H4 (cell line): ENCODE measurements around the gene PIP5K1B. TPM values are rescaled to one million over a fixed set of nuclear protein-coding genes. Genes with fewer than 3 reads are reported as not detected.

Experiments
- DNase-seq: peaks from one replicate; pipeline ENCODE4 v3.0.0-alpha.2; 2015; ENCODE audit warnings: low spot score
- total RNA-seq: library from RNA; depleted of rRNA; stranded (reverse); fragments of >200 nt; shearing (Covaris generic); gene quantifications from 2 replicates; pipeline ENCODE4 v1.2.3, GENCODE V29; 2014

PIP5K1B gene
- total RNA-seq, 1 experiment from 2014 or later: not detected

DNA sequence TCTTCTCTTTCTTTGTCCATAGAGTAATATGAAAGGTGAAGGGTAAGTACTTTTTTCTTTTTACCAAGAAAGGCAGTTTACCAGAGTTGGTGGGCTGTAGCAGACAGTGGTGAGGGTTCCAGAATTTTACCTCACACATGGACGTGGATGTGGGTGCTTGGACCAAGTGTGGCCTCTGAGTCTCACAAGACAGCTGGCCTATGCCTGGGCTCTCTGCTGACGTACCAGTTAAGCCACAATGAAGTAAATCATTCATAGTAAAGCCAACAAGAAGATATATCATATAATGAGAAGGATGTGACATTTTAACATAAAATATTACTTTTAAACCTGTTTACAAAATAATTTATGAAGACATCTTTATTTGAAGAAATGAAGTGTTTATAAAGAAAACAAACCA, 202.9 kb downstream of the PIP5K1B start:
- no peak for DNase-seq

DNA sequence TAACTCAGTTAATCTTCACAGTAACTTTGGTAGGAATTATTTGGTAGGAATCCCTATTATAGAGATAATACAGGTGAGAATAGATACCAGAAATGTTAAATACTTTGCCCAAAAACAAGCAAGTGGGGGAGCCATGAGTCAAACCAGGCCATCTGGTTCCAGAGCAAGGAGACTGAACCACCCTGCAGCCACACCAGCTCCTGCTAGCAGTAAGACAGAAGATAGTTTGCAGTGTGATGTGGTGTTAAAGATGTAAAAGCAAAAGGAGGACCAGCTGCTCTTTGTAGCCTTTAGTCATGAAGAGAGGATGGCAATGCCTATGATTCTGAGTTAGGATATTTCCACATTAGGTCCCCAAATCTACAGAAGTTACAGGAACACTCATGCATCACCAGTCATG, 207.5 kb downstream of the PIP5K1B start:
- no peak for DNase-seq

DNA sequence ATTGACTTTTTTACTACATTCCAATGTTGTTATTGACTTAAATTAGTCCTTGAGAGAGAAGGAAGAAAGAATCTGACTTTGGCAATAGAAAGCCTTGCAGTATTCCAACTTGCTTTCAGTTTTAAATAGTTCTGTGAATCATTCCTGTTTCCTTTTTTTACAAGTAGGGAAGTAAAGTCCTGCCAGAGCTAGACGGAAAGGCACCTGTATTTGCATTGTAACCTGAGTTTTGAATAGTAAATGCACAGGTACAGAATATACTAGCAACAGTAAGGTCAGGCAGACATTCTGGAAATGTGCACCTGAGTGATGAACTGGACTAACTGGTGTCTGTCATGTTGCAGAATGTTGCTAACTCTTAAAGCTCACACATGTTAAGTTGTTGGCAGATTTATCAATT, 208.0 kb downstream of the PIP5K1B start:
- no peak for DNase-seq

- no peak for DNase-seq
Observed at GRCh38 chr9:68914751-68915150, 209.7 kb downstream of the PIP5K1B start.

DNA sequence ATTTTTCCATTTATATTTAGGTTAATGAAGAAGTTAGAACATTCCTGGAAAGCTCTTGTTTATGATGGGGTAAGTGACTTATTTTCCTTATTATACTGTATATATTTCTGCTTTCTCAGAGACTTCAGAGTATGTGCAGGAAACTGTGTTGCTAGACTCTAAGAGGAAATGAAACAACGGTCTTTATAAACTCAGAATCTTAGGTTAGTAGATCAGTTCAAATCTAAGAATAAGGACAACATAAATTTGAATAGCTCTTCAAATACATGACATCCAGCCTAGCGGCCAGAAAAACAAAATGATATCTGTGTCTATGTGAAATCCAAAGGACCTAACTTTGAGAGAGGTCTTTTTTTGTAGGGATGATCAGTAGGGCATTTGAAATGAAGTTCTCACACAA, 214.6 kb downstream of the PIP5K1B start:
- DNase-seq: no peak

DNA sequence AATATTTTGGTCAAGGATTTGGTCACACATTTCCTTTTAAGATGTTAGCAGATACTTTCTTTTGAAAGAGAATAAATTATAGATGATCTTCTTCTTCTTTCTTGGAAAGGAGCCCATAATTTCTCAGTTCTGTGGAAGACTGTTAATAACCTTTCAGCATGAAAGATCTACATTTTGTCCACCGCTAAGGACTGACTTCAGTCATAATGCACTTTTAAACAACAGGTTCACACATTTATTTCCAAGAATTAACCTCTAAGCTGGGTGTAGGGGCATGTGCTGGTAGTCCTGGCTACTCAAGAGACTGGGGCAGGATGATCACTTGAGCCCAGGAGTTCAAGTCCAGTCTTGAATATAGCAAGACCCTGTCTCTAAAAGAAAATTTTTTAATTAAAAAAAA, 215.9 kb downstream of the PIP5K1B start:
- no peak for DNase-seq

GRCh38 chr9:68923480-68923879, 218.4 kb downstream of the PIP5K1B start:
- no peak for DNase-seq

DNA sequence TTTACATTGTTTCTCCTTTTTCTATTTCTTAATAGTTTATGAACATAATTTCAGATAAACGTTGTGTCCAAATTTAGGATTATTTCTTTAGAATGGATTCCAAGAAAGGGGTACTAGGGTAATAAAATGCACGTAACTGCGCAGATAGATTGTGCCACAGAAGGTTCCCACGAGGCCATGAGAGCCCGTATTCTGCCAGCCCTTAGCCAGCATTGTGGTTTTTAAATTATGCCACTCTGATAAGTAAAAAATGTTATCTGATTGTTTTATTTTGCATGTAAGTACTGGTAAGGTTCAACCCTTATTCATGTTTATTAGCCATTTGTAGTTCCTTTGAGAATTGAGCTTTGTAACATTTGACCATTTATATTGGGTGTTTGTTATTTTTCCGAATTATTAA, 220.1 kb downstream of the PIP5K1B start:
- no peak for DNase-seq

- DNase-seq: no peak
Observed at GRCh38 chr9:68927165-68927564, 222.1 kb downstream of the PIP5K1B start.

- no peak for DNase-seq
Observed at GRCh38 chr9:68931821-68932220, 226.8 kb downstream of the PIP5K1B start.

- DNase-seq: no peak
Observed at GRCh38 chr9:68932458-68932857, 227.4 kb downstream of the PIP5K1B start.

DNA sequence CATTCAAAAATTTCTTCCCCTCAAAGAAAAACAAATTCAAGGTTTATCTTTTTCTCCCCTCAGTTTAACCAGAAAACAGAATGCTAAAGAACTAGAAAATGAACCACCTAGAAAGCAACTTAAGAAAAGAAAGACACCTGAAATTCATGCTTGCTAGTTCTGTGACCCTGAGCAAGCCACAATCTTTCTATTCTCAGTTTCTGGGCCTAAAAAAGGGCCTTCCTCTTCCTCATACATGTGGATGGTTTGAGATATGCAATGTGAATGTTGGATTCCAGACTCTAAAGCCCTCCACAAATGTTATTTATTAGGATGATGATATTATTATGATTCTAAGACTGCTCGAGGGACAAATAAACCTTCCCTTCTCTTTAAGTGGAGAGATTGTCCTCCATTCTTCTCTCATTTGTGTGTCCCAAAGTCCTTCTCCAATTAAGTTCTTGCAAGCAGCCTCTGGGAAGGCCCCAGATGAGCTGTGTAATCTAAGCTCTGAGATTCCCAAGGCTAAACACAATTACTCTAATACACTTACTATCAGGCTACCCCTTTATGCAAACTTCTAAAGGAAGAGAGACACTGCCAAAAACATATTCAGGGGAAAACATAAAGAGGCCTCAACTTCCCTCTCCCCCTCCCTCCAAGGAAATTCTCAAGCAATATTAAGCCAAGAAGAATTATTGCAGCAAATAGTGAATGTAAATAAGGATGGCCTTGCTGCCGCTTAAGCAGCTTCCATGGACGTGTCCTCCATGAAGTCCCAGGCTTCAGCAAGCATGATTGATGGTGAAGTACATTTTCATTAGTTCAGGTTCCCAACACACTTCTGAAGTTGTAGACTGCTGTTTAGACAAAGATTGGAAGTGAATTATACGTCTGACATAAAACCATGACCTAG, 228.6 kb downstream of the PIP5K1B start:
- DNase-seq: no peak

DNA sequence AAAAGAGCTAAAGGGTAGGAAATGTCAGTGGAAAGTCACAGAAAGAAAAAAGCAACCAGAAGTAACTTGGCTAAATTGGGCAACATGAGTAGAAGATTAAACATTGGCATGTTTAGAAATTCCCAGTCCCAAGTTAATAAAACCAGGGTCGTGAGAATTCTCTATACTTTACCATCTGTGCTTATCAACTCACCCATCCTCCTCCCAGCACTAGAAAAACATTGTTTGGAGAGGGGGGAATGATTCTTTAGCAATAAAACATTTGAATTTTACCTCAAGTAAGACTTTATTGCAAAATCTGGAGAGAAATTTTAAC, 229.2 kb downstream of the PIP5K1B start:
- DNase-seq: no peak

- DNase-seq: no peak
Observed at GRCh38 chr9:68940573-68940972, 235.5 kb downstream of the PIP5K1B start.

GRCh38 chr9:68941780-68942459, 236.9 kb downstream of the PIP5K1B start:
- DNase-seq: no peak

- DNase-seq: no peak
Observed at GRCh38 chr9:68942790-68943189, 237.8 kb downstream of the PIP5K1B start.

DNA sequence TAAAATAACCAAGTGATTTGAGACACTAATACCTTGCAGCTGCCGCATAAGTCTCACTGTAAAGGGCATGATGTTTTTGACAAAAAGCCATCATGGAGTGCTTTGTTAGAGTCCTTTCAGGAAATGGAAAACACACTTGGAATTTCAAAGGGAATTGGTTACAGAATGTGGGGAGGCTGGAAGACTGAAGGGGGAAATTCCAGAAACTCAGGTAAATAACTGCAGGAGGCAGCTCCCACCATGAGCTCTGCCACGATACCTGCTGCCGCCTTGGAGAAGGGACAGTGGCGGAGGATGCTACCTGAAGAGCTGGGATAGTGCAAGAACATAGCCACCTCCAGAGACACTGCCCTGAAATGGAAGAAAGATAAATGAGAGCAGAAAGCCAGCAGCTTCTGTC, 242.0 kb downstream of the PIP5K1B start:
- no peak for DNase-seq

GRCh38 chr9:68947842-68948569, 243.0 kb downstream of the PIP5K1B start:
- DNase-seq: no peak

DNA sequence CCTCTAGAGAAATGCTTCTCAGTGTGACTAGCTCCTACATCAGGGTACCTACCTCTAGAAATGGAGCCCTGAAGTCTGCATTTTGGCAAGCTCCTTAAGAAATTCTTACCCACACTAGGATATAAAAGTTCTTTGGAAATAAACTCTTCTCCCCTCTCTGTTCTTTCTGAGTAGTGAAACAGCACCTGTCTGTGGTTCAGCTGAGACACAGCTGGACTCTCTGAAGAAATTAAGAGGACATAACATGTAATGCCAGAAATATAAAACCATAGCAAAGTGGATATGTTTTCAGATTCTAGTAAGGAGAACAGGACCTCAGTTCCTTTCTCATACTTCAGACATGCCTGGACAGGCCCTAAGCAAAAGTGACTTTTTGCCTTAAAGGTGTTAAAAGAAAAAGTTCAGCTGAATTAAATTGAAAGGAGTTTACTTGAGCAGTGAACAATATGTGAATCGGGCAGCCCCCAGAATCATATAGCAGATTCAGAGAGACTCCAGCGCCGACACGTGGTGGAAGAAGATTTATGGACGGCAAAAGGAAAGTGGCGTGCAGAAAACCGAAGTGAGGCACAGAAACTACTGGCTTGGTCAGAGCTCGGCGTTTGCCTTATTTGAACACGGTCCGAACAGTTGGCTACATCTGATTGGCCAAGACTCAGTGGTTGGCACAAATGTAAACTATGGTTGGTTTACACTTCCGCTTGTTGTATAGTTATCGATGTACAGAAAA, 244.4 kb downstream of the PIP5K1B start:
- DNase-seq: no peak

DNA sequence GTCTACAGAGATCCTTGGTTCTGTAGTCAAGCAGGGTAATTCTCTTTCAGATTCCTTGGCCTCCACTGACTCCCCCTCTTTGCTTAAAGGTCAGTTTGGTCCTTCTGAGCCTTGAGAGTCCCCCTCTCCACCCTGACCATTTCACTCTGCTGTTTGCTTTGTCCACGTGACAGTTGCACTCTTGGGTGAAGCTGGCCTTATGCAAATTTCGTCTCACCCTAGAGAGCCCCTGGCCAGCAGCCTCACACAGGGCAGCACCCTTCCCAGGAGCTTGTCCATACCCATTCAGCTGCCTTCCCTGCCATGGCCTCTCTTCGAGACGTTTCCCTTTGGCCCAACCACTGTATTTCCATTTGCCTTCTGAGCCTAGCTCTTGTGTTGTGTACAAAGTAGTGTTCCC, 245.1 kb downstream of the PIP5K1B start:
- no peak for DNase-seq

GRCh38 chr9:68950689-68951088, 245.6 kb downstream of the PIP5K1B start:
- DNase-seq: no peak
